ENCODE measurements around the gene DGCR6L. TPM values are rescaled to one million over a fixed set of nuclear protein-coding genes. Genes with fewer than 3 reads are reported as not detected.

Gene DGCR6L
- total RNA-seq, 1 donor from 2014 or later, result 40.0 TPM

Other genes with a start within 250 kb of the DGCR6L start
- gene DGCR8, start 239.8 kb downstream of the DGCR6L start, total RNA-seq (ENCODE audit: insufficient read depth, low replicate concordance), result 16.4 TPM
- 265 TPM for gene RANBP1, start 204.0 kb downstream of the DGCR6L start, total RNA-seq (ENCODE audit: insufficient read depth, low replicate concordance)
- gene TRMT2A, start 202.8 kb downstream of the DGCR6L start, total RNA-seq (ENCODE audit: insufficient read depth, low replicate concordance), result 30.8 TPM
- gene ZDHHC8, start 188.3 kb downstream of the DGCR6L start, total RNA-seq (ENCODE audit: insufficient read depth, low replicate concordance), result 2.2 TPM
- gene CCDC188, start 169.0 kb downstream of the DGCR6L start, total RNA-seq (ENCODE audit: insufficient read depth, low replicate concordance), result not detected
- gene RTN4R, start 51.7 kb downstream of the DGCR6L start, total RNA-seq (ENCODE audit: insufficient read depth, low replicate concordance), result 1.4 TPM
- 12.5 TPM for gene ZNF74, start 74.1 kb upstream of the DGCR6L start, total RNA-seq (ENCODE audit: insufficient read depth, low replicate concordance)
- 20.2 TPM for gene SCARF2, start 117.8 kb upstream of the DGCR6L start, total RNA-seq (ENCODE audit: insufficient read depth, low replicate concordance)
- gene KLHL22, start 175.7 kb upstream of the DGCR6L start, total RNA-seq (ENCODE audit: insufficient read depth, low replicate concordance), result 57.5 TPM
- gene MED15, start 187.6 kb upstream of the DGCR6L start, total RNA-seq (ENCODE audit: insufficient read depth, low replicate concordance), result 24.3 TPM